ENCODE results near the gene SNRNP40.

- TF ChIP-seq EP300 (IDR thresholded peaks at IDR 0.05; ENCODE audit: borderline replicate concordance), result no peak
- TF ChIP-seq TAF1 (IDR thresholded peaks at IDR 0.05; ENCODE audit: low read depth), result no peak
- TF ChIP-seq ZBTB7A (IDR thresholded peaks at IDR 0.05; ENCODE audit: low read depth), result no peak
- TF ChIP-seq CEBPB (IDR thresholded peaks at IDR 0.05), result no peak
- no peak for TF ChIP-seq RAD21 (IDR thresholded peaks at IDR 0.05; ENCODE audit: low read depth)
- no peak for TF ChIP-seq REST (IDR thresholded peaks at IDR 0.05; ENCODE audit: low read depth)
- TF ChIP-seq MAX (IDR thresholded peaks at IDR 0.05), result no peak
Observed at GRCh38 chr1:31230378-31230777, 66.2 kb downstream of the SNRNP40 start.

Measured in Ishikawa (cell line).